GM23338 (cell line): ENCODE measurements around the gene LAMC3. TPM values are rescaled to one million over a fixed set of nuclear protein-coding genes. Genes with fewer than 3 reads are reported as not detected.

Experiments used
- ATAC-seq: fragments of 200-7000 bp; cut with Tn5 transposase; 3 replicates; pipeline ENCODE4 v1.9.1; 2020
- DNase-seq: peaks from one replicate; pipeline ENCODE4 v3.0.0-alpha.2; 2015; ENCODE audit warnings: low spot score
- H2AFZ ChIP-seq: fragments of 200-600 bp; sonication (generic); 2 replicates; pipeline ENCODE4 v1.8.0; 2016; ENCODE audit warnings: antibody characterized with exemption, mild to moderate bottlenecking, moderate library complexity
- H3F3A ChIP-seq: fragments of 200-600 bp; sonication (generic); replicated peaks from 2 replicates; pipeline ENCODE4 v1.8.0; 2017; ENCODE audit warnings: antibody characterized with exemption, mixed run types, low read depth
- H3K27ac ChIP-seq: fragments of 200-600 bp; sonication (generic); 2 replicates; pipeline ENCODE4 v1.6.1; 2016; ENCODE audit warnings: low read depth
- H3K27me3 ChIP-seq: fragments of 200-600 bp; sonication (generic); 2 replicates; pipeline ENCODE4 v1.8.0; 2016; ENCODE audit warnings: mild to moderate bottlenecking, mixed run types, moderate library complexity; ENCODE audit not compliant: insufficient read depth
- H3K36me3 ChIP-seq: fragments of 200-600 bp; sonication (generic); 2 replicates; pipeline ENCODE4 v1.8.0; 2016; ENCODE audit warnings: mild to moderate bottlenecking; ENCODE audit not compliant: insufficient read depth
- H3K4me1 ChIP-seq: fragments of 200-600 bp; sonication (generic); 2 replicates; pipeline ENCODE4 v1.8.0; 2016; ENCODE audit warnings: mild to moderate bottlenecking, moderate library complexity; ENCODE audit not compliant: insufficient read depth
- H3K4me2 ChIP-seq: fragments of 200-600 bp; sonication (generic); 2 replicates; pipeline ENCODE4 v1.7.1; 2017; ENCODE audit warnings: mixed run types
- H3K4me3 ChIP-seq: fragments of 200-600 bp; sonication (generic); 2 replicates; pipeline ENCODE4 v1.6.1; 2016; ENCODE audit warnings: mixed run types
- H3K79me2 ChIP-seq: fragments of 200-600 bp; sonication (generic); replicated peaks from 2 replicates; pipeline ENCODE4 v1.8.0; 2017; ENCODE audit warnings: mild to moderate bottlenecking; ENCODE audit not compliant: insufficient read depth
- H3K9me2 ChIP-seq: fragments of 200-600 bp; sonication (generic); 2 replicates; pipeline ENCODE4 v1.8.0; 2017; ENCODE audit not compliant: insufficient read depth
- H4K20me1 ChIP-seq: fragments of 200-600 bp; sonication (generic); replicated peaks from 2 replicates; pipeline ENCODE4 v1.8.0; 2017; ENCODE audit warnings: mild to moderate bottlenecking; ENCODE audit not compliant: insufficient read depth
- H3K27ac Mint-ChIP-seq: 2 replicates; pipeline ENCODE4 v1.8.0; 2020; ENCODE audit warnings: inconsistent platforms, mild to moderate bottlenecking, moderate library complexity, mixed read lengths
- H3K27me3 Mint-ChIP-seq: 3 replicates; pipeline ENCODE4 v1.8.0; 2022; ENCODE audit warnings: low read depth, mild to moderate bottlenecking, moderate library complexity, mixed read lengths, inconsistent platforms; ENCODE audit not compliant: insufficient read depth, poor library complexity
- H3K36me3 Mint-ChIP-seq: 3 replicates; pipeline ENCODE4 v1.8.0; 2021; ENCODE audit warnings: low read depth, mild to moderate bottlenecking, inconsistent platforms, moderate library complexity, mixed read lengths
- H3K4me1 Mint-ChIP-seq: 3 replicates; pipeline ENCODE4 v1.8.0; 2020; ENCODE audit warnings: mild to moderate bottlenecking, inconsistent platforms, mixed read lengths
- H3K4me3 Mint-ChIP-seq: 3 replicates; pipeline ENCODE4 v1.8.0; 2021; ENCODE audit warnings: moderate library complexity, mild to moderate bottlenecking, inconsistent platforms, mixed read lengths
- H3K9me3 Mint-ChIP-seq: 3 replicates; pipeline ENCODE4 v1.8.0; 2020; ENCODE audit warnings: moderate library complexity, mild to moderate bottlenecking, inconsistent platforms, mixed read lengths
- CREB1 ChIP-seq: fragments of 250-450 bp; sonication (Bioruptor Pico); IDR thresholded peaks from 2 replicates; pipeline ENCODE4 v1.5.0; 2020; ENCODE audit warnings: low read depth, mild to moderate bottlenecking, moderate library complexity
- EZH2 ChIP-seq: fragments of 200-600 bp; sonication (generic); IDR thresholded peaks from one replicate; pipeline ENCODE4 v1.8.0; 2017; ENCODE audit warnings: antibody characterized with exemption, mild to moderate bottlenecking, low read depth; ENCODE audit not compliant: unreplicated experiment
- EZH2phosphoT487 ChIP-seq: fragments of 200-600 bp; sonication (generic); IDR thresholded peaks from one replicate; pipeline ENCODE4 v1.8.1; 2018; ENCODE audit warnings: antibody characterized with exemption; ENCODE audit not compliant: unreplicated experiment
- JUNB ChIP-seq: IDR thresholded peaks from one replicate; pipeline ENCODE4 v1.6.1; 2016; ENCODE audit warnings: antibody characterized with exemption; ENCODE audit not compliant: unreplicated experiment
- NANOG ChIP-seq: IDR thresholded peaks from 2 replicates; pipeline ENCODE4 v1.6.1; 2016; ENCODE audit warnings: antibody characterized with exemption, borderline replicate concordance
- POLR2AphosphoS5 ChIP-seq: IDR thresholded peaks from 2 replicates; pipeline ENCODE4 v1.6.1; 2016; ENCODE audit warnings: antibody characterized with exemption, low read depth
- STAT1 ChIP-seq: IDR thresholded peaks from one replicate; pipeline ENCODE4 v1.6.1; 2016; ENCODE audit warnings: antibody characterized with exemption; ENCODE audit not compliant: unreplicated experiment
- ZNF114 ChIP-seq: fragments of 250-450 bp; sonication (Bioruptor Pico); IDR thresholded peaks from 2 replicates; pipeline ENCODE4 v1.5.0; 2020; ENCODE audit warnings: mild to moderate bottlenecking, moderate library complexity
- ZNF331 ChIP-seq: fragments of 250-450 bp; sonication (Bioruptor Pico); IDR thresholded peaks from 2 replicates; pipeline ENCODE4 v1.5.0; 2020; ENCODE audit warnings: low read depth, mild to moderate bottlenecking, moderate library complexity
- polyA plus RNA-seq: library from polyadenylated mRNA; unstranded; fragments of >200 nt; fragmentation: Nextera tagmentation; extraction: Ambion mirVana; gene quantifications from 2 replicates; pipeline ENCODE4 v1.2.1, GENCODE V29; 2016
- total RNA-seq: library from RNA; depleted of rRNA; stranded (reverse); fragments of >200 nt; shearing (Covaris generic); gene quantifications from 2 replicates; pipeline ENCODE4 v1.2.3, GENCODE V29; 2014
- TF ChIP-seq, protein P1 (sequence below): IDR thresholded peaks from one replicate; pipeline ENCODE4 v1.6.1; 2018; ENCODE audit warnings: antibody characterized with exemption; ENCODE audit not compliant: unreplicated experiment
- TF ChIP-seq, protein P2 (sequence below): IDR thresholded peaks from 2 replicates; pipeline ENCODE4 v1.6.1; 2016; ENCODE audit warnings: antibody characterized with exemption
- TF ChIP-seq, protein P3 (sequence below), 2 experiments: fragments of 200-600 bp in 1 of 2; sonication (generic) in 1 of 2; conservative IDR thresholded peaks; 2 replicates each; pipeline versions ENCODE4 v1.5.1 to v1.6.1; 2016 to 2017; ENCODE audit warnings: antibody characterized with exemption in 2 of 2, low read depth in 2 of 2, mild to moderate bottlenecking in 2 of 2, moderate library complexity in 1 of 2
- TF ChIP-seq, protein P4 (sequence below): fragments of 250-450 bp; sonication (Bioruptor Pico); IDR thresholded peaks from 2 replicates; pipeline ENCODE4 v1.5.0; 2020; ENCODE audit warnings: mild to moderate bottlenecking, moderate library complexity

The LAMC3 gene
- total and polyA plus RNA-seq, 2 experiments from 2014 or later = 9.0 to 27.4 TPM

DNA sequence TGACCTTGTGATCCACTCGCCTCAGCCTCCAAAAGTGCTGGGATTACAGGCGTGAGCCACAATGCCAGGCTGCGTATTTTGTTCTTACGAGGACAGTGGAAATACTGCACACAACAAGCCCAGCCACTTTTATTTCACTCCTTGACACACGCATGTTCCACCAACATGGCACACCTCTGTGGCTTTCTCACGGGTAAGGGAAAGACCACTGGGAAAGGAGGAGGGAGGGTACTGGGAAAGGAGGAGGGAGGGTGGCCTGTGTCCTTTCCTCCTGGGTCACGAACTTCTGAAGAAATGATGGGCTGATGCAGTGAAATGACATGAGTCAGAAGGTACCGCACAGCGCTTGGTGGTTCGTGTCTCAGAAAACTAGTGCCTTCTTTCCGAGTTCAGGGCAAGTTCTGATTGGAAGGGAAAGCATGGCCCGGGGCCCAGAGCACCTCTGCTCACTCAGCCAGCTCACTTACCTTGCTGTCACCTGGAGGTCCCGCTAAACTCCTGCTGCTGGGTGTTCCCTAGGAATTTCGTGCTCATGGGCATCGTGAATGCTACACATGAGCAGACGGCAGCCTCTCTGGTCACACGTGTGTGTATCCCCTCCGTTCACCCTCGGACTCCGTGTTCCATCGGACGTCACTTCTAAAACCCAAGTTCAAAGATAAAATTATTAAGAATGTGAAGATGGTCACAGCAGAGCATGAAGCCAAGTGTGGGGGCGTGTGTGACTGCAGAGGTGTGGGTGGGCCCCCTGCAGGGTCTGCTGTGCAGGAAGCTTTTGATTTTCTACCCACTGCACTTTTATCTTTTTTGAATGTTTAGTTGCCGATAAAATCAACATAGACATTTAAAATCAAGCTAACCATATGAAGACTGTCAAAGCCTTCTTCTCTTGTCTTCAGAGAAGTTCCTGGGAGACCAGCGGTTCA lies 42.9 kb downstream of the LAMC3 start:
- Histone ChIP-seq H3K27me3 (no peaks in the 10 kb centered on the region), H3F3A (no peaks in the 10 kb centered on the region), H3K79me2 (no peaks in the 10 kb centered on the region), H3K4me2 (no peak overlapping the region), H3K4me1 (no peaks in the 10 kb centered on the region), H4K20me1 (no peaks in the 10 kb centered on the region), H2AFZ (no peak overlapping the region), H3K27ac (no peak overlapping the region), H3K36me3 (no peaks in the 10 kb centered on the region), H3K9me2 (no peaks in the 10 kb centered on the region), H3K4me3 (no peak overlapping the region)
- H3K9me3 Mint-ChIP-seq = no peaks in the 10 kb centered on the region; the same call in 2 of the 3 replicates
- H3K4me3 Mint-ChIP-seq = no peak overlapping the region
- no peak for TF ChIP-seq NANOG
- no peak for TF ChIP-seq ZNF114
- TF ChIP-seq, protein P1, sequence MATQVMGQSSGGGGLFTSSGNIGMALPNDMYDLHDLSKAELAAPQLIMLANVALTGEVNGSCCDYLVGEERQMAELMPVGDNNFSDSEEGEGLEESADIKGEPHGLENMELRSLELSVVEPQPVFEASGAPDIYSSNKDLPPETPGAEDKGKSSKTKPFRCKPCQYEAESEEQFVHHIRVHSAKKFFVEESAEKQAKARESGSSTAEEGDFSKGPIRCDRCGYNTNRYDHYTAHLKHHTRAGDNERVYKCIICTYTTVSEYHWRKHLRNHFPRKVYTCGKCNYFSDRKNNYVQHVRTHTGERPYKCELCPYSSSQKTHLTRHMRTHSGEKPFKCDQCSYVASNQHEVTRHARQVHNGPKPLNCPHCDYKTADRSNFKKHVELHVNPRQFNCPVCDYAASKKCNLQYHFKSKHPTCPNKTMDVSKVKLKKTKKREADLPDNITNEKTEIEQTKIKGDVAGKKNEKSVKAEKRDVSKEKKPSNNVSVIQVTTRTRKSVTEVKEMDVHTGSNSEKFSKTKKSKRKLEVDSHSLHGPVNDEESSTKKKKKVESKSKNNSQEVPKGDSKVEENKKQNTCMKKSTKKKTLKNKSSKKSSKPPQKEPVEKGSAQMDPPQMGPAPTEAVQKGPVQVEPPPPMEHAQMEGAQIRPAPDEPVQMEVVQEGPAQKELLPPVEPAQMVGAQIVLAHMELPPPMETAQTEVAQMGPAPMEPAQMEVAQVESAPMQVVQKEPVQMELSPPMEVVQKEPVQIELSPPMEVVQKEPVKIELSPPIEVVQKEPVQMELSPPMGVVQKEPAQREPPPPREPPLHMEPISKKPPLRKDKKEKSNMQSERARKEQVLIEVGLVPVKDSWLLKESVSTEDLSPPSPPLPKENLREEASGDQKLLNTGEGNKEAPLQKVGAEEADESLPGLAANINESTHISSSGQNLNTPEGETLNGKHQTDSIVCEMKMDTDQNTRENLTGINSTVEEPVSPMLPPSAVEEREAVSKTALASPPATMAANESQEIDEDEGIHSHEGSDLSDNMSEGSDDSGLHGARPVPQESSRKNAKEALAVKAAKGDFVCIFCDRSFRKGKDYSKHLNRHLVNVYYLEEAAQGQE = no peak
- TF ChIP-seq EZH2phosphoT487 = no peak
- no peak for TF ChIP-seq POLR2AphosphoS5
- no peak for TF ChIP-seq EZH2
- no peak for TF ChIP-seq JUNB
- TF ChIP-seq, protein P2, sequence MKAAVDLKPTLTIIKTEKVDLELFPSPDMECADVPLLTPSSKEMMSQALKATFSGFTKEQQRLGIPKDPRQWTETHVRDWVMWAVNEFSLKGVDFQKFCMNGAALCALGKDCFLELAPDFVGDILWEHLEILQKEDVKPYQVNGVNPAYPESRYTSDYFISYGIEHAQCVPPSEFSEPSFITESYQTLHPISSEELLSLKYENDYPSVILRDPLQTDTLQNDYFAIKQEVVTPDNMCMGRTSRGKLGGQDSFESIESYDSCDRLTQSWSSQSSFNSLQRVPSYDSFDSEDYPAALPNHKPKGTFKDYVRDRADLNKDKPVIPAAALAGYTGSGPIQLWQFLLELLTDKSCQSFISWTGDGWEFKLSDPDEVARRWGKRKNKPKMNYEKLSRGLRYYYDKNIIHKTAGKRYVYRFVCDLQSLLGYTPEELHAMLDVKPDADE = no peak
- TF ChIP-seq, protein P3, sequence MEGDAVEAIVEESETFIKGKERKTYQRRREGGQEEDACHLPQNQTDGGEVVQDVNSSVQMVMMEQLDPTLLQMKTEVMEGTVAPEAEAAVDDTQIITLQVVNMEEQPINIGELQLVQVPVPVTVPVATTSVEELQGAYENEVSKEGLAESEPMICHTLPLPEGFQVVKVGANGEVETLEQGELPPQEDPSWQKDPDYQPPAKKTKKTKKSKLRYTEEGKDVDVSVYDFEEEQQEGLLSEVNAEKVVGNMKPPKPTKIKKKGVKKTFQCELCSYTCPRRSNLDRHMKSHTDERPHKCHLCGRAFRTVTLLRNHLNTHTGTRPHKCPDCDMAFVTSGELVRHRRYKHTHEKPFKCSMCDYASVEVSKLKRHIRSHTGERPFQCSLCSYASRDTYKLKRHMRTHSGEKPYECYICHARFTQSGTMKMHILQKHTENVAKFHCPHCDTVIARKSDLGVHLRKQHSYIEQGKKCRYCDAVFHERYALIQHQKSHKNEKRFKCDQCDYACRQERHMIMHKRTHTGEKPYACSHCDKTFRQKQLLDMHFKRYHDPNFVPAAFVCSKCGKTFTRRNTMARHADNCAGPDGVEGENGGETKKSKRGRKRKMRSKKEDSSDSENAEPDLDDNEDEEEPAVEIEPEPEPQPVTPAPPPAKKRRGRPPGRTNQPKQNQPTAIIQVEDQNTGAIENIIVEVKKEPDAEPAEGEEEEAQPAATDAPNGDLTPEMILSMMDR (conservative IDR thresholded peaks at IDR 0.05; ENCODE audit: low read depth in 2 of 2) = no peak
- no peak for TF ChIP-seq ZNF331 (CRISPR knock-in tag)
- TF ChIP-seq STAT1 = no peak
- TF ChIP-seq CREB1 (CRISPR knock-in tag) = no peak
- TF ChIP-seq, protein P4, sequence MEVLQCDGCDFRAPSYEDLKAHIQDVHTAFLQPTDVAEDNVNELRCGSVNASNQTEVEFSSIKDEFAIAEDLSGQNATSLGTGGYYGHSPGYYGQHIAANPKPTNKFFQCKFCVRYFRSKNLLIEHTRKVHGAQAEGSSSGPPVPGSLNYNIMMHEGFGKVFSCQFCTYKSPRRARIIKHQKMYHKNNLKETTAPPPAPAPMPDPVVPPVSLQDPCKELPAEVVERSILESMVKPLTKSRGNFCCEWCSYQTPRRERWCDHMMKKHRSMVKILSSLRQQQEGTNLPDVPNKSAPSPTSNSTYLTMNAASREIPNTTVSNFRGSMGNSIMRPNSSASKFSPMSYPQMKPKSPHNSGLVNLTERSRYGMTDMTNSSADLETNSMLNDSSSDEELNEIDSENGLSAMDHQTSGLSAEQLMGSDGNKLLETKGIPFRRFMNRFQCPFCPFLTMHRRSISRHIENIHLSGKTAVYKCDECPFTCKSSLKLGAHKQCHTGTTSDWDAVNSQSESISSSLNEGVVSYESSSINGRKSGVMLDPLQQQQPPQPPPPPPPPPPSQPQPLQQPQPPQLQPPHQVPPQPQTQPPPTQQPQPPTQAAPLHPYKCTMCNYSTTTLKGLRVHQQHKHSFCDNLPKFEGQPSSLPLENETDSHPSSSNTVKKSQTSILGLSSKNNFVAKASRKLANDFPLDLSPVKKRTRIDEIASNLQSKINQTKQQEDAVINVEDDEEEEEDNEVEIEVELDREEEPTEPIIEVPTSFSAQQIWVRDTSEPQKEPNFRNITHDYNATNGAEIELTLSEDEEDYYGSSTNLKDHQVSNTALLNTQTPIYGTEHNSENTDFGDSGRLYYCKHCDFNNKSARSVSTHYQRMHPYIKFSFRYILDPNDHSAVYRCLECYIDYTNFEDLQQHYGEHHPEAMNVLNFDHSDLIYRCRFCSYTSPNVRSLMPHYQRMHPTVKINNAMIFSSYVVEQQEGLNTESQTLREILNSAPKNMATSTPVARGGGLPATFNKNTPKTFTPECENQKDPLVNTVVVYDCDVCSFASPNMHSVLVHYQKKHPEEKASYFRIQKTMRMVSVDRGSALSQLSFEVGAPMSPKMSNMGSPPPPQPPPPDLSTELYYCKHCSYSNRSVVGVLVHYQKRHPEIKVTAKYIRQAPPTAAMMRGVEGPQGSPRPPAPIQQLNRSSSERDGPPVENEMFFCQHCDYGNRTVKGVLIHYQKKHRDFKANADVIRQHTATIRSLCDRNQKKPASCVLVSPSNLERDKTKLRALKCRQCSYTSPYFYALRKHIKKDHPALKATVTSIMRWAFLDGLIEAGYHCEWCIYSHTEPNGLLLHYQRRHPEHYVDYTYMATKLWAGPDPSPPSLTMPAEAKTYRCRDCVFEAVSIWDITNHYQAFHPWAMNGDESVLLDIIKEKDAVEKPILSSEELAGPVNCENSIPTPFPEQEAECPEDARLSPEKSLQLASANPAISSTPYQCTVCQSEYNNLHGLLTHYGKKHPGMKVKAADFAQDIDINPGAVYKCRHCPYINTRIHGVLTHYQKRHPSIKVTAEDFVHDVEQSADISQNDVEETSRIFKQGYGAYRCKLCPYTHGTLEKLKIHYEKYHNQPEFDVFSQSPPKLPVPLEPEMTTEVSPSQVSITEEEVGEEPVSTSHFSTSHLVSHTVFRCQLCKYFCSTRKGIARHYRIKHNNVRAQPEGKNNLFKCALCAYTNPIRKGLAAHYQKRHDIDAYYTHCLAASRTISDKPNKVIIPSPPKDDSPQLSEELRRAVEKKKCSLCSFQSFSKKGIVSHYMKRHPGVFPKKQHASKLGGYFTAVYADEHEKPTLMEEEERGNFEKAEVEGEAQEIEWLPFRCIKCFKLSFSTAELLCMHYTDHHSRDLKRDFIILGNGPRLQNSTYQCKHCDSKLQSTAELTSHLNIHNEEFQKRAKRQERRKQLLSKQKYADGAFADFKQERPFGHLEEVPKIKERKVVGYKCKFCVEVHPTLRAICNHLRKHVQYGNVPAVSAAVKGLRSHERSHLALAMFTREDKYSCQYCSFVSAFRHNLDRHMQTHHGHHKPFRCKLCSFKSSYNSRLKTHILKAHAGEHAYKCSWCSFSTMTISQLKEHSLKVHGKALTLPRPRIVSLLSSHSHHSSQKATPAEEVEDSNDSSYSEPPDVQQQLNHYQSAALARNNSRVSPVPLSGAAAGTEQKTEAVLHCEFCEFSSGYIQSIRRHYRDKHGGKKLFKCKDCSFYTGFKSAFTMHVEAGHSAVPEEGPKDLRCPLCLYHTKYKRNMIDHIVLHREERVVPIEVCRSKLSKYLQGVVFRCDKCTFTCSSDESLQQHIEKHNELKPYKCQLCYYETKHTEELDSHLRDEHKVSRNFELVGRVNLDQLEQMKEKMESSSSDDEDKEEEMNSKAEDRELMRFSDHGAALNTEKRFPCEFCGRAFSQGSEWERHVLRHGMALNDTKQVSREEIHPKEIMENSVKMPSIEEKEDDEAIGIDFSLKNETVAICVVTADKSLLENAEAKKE (CRISPR knock-in tag) = no peak
- no peaks in the 10 kb centered on the region for H3K4me1 Mint-ChIP-seq
- no peak for DNase-seq
- no peak for ATAC-seq
- H3K36me3 Mint-ChIP-seq = peaks cover 6% of the 10 kb centered on the region
- no peak overlapping the region for H3K27ac Mint-ChIP-seq
- peaks cover 1% of the 10 kb centered on the region for H3K27me3 Mint-ChIP-seq
